GM21447 (cell line): ENCODE data around the gene ADPRM.
"Not testable (repeated sequence)": the region's sequence is repeated elsewhere in the genome, so short reads cannot be mapped to it uniquely, and the experiment has no call there.

ENCODE experiments used
- ATAC-seq: cut with Tn5 transposase; IDR thresholded peaks from one replicate; pipeline ENCODE4 v1.9.1; 2021; ENCODE audit not compliant: unreplicated experiment

The ADPRM gene

DNA sequence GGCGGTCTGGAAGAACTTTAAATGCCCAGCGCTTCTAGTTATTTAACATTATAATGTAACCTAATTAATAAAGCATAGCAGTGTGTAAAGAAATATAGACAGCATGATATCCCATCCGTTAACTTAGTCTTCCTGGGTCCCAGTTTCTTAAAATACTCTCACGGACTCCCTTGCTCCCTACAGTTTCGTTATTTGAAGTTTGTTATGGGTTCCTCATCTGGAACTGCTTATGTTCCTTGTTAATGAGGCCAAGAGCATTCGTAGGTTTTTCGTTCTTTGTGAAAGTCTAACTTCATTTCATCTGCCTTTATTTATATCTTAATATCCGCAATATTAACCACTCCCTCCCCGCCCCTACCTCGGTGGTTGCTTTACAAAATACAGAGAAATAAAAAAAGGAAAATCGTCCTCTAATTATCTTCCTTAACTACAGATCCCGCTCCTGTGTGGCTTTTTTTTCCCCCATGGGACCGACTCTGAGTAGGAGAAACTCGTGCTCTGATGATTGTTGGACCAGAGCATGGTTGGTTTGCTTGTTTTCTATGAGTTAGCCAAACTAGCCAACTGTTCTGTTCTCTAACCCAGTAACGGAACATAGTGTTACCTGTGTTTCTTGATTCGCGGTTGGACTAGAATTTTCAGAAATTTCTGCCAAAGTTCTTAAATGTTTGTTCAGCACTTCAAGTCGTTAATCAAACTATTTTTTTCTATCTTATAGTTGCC lies 863 bp downstream of the ADPRM start:
- ATAC-seq, result no peak

DNA sequence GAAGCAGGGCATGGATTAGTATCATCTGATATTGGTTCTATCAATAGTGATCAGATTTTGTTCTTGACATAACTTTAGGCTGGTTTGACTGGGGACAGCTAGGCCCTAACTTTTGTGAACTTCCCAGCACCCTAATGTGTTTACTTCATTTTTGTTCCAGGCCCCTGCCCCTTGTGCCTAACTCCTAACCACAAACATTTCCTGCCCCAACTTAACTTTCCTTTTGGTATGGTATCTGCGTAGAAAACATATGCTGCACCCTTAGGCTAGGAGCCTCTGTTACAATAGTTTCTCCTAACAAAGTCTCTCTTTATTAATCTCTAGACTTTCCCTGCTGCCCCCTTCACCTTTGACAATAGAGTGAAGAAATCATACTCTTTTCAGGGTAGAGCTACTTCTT lies 2.5 kb downstream of the ADPRM start:
- no peak for ATAC-seq

DNA sequence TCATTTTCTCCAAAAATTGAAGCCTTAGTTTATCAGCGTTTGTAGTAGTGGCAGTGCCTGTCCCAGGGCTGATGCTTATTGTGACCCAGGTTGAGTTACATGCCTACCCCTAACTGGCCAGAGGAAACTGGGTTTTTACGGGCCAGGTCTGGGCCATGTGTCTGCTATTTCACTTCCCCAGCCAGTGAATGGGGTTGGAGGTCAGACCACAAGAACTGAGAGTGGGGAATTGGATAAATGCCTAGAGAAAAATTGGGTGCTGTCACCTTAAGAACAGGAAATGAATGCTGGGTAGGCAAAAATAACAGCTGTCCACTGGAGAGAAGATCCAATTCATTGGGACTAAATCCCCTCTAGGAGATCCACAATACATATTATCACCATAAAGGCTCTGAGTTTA lies 5.2 kb downstream of the ADPRM start:
- ATAC-seq, result no peak

DNA sequence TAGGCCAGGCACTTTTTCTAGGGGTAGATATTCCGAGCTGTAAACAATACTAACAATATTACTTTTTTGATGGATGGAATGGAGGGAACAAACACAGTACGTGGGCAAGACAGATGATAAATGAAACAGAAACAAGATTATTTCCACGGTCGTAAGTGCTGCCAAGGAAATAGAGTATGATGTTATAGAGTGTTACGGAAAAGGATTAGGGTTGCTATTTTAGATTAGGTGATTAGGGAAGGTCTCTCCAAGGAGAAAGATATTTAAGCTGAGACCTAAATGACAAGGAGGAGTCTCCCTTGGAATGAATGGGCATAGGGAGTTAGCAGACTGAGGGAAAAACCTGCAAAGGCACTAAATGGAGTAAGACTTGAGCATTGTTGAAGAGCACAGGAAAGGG lies 8.3 kb downstream of the ADPRM start:
- ATAC-seq, result no peak

DNA sequence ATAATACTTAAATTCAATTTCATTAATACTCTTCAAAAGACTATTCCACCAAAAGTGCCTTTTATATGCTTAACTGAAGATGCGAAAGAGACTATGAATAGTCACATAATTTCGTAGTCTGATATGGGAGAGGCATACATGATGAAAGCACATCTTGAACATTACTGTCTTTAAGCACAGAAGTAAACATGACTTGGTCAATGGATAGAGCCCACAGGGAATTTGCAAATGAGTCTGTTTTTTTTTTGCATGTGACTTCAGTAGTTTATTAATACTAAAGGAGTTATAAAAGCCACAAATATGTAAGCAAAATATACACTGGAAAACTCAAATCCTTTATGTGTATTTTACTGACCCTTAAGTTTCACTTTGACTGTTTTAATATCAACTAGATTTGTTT lies 15.9 kb downstream of the ADPRM start:
- ATAC-seq, result no peak

DNA sequence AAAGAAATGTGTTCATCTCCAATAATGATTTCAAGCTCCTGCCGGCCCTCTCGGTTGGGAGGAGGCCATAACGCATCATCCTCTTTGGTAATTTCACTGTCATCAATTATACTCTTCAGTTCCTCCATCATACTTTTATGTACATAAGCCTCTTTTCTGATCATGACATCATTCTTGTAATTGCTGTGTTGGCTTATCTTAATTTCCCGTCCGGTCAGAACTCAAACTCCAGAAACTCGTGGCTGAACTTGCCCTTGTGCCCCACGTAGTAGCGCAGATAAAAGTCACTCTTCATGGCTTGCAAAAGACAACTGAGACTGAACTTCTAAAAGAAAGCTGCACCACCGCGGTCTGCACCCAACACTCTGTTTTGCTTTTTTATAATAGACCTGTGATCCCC lies 18.8 kb downstream of the ADPRM start:
- no peak for ATAC-seq

DNA sequence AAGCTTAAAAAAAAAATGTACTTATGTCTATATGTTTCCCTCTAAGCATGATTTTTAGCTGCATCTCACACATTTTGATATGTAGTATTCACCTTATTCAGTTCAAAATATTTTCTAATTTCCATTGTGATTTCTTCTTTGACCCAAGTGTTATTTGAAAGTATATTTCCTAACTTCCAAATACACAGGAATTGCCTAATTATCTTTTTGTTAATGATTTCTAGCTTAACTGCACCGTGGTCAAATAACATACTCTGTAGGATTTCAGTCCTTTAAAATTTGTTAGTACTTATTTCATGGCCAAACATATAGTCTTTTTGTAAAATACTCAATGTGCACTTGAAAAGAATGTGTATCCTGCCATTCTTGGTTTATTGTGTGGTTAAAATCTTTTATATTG lies 21.2 kb downstream of the ADPRM start:
- no peak for ATAC-seq

DNA sequence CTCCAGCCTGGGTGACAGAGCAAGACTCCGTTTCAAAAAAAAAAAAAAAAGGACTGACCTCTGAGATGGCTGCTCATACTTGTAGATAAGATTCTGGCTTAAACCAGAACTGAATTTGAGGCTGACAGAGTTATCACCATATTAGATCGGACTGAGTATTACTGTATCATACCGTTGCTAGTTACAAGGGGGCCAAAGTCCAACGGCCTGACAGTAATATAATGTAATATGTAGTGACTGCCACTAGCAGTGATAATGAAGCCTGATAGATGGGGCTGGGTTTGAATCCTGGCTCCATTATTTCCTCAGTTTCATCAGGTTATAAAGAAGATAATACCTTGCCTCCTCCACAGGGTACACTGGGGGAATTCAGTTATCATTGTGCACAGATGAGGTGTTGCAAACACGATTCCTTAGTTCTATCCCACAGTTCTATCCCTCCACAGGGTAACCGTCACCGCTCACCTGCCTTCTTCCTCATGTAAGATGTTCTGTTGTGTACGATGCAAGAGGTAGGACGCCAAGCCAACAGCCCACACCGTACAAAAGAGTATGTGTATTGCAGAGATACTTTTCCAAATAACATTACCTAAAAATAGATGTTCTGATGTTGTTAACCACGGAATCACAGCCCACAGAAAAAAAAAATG lies 27.3 kb downstream of the ADPRM start:
- no peak for ATAC-seq

DNA sequence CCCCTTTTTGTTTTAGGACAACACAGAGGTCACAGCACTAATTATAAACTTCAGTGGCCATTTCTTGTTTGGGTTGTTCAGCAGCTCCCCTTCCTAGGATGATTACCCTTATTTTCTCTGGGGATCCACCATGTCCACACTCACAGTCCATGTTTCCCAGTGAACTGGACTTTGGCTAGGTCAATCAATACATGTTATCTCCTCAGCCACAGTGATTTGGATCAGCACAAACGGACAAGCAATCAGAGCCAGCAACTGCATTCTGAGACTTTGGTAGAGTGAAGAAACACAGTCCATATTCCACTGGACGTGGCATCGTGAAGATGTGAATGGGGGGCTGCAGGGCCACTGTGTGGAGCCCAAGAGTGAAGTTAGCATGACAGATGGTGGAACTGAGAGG lies 27.9 kb downstream of the ADPRM start:
- ATAC-seq, result no peak

DNA sequence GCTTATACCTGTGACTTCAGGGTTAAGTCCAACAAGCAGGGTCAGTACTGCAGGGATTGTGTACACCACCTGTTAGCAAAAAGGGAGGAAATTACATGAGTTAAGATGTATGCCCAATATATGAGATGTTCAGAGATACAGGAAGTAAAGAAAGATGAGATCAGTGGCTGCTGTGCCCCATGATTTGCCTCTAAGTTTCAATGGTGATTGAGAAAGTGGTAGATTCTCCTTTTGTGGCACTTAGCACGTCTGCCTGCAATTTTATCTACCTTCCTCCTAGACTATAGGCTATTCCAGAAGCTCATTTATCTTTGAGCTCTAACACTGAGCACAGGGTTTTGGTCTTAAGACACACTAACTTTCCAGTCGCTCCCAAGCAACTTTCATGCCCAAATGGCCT lies 28.8 kb downstream of the ADPRM start:
- no peak for ATAC-seq

DNA sequence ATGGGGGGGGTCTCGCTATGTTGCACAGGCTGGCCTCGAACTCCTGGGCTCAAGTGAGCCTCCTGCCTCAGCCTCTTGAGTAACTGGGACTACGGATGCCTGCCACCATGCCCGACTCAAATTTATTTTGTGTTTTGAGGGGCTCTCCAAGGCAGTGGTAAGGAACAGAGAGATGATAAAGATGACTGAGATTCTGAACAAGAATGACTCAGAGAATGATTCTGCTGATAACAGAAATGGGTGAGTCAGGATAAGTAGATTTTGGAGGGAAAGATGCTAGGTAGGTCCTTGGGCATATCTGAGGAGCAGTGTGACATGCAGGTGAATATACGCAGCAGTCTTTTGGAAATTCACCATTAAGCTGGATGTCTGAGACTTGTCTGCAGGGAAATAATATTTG lies 29.8 kb downstream of the ADPRM start:
- no peak for ATAC-seq

DNA sequence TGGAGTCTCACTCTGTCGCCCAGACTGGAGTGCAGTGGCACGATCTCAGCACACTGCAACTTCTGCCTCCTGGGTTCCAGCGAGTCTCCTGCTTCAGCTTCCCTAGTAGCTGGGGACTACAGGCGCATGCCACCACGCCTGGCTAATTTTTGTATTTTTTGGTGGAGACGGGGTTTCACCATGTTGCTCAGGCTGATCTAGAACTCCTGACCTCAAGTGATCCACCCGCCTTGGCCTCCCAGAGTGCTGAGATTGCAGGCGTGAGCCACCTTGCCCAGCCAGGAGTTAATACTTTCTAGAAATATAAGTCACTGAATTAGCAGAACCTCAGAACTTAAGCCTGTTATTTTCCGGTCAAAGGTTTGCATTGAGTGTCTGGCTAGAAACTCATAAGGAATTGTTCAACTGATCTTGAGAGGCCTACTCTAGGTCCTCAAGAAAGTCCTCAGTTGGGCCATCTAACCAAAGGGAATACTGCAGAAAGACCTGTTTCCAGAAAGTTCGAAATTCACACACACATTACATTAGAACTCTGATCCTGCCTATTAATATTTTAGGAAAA lies 31.0 kb downstream of the ADPRM start:
- no peak for ATAC-seq

DNA sequence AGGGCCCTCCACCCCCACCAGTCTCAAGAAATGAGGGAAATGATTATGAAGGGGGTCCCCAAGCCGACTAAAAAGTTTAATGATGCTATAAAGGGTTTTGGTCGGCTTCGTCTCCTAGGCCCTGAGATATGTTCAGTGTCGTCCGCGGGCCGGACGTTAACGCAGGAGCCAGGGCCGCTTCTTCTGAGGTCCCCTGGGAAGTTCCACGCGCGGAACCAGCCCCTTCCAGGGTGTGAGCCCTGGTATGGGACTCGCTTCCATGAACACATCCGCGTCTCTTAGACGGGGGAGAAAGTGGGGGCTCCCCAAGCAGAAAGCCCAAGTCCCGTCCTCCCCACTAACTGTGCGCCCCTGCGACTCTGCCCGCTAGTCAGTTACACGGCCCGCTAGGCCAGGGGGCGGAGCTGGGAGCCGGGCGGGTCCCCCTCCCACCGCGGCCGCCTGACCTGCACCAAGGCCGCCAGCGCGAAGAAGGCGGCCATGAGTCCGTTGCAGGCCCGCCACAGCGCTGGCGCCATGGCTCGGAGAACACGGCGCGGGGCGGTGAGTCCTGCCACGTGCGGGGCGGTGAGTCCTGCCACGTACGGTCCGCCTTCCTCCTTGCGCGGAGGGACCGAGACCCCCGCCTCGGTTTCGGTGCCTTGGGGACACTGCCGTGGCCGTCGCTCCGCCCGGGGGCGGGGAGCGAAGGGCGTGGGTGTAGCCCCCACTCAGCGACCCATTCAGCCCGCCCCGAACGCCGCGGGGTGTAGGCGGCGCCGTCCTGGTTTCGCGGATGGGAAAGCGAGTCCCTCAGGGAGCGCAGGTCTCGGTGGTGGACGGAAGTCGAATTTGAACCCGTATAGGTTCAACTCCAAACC lies 32.2 kb downstream of the ADPRM start, which contains the start of gene TMEM220:
TSS of gene TMEM220 (minus strand) at position 690 of the 860 bp plus-strand sequence. CDS start at position 518, 172 bp downstream.
- ATAC-seq, result peak; percentile 69

DNA sequence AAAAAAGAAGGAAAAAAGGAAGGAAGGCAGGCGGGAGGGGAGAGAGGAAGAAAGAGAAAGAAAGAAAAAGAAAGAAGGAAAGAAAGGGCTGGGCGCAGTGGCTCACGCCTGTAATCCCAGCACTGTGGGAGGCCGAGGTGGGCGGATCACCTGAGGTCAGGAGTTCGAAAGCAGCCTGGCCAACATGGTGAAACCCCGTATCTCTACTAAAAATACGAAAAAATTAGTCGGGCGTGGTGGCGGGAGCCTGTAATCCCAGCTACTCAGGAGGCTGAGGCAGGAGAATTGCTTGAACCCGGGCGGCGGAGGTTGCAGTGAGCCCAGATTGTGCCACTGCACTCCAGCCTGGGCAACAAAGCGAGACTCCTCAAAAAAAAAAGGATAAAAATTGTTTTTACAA lies 32.9 kb downstream of the ADPRM start:
- not testable (repeated sequence) for ATAC-seq

DNA sequence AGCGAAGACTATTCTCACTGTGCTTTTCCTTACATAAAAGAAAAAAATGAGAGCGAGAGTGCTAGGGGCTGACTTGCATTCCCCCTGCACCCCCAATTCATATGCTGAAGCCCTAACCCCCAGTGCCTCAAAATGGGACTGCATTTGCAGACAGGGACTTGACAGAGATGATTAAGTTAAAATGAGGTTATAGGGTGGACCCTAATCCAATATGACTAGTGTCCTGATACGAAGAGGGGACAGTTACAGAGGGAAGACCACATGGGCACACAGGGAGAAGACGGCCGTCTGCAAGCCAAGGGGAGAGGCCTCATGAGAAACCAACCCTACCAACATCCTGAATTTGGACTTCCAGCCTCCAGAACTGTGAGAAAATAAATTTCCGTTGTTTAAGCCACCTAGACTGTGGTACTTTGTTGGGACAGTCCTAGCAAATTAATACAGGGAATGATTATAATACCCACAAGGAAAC lies 34.0 kb downstream of the ADPRM start:
- no peak for ATAC-seq

DNA sequence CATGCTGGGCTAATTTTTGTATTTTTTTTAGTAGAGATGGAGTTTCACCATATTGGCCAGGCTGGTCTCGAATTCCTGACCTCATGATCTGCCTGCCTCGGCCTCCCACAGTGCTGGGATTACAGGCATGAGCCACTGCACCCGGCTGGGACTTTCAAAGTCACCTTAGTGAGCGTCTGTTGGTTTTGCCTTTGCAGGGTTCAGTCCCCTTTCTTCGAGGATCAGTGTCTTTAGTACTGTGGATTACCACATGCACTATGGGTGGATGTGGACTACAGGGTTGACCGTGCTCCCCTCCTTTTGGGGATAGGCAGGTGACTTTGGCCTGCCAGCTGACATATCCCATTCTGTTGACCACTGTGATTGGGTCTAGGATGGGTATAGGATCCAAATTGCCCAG lies 34.7 kb downstream of the ADPRM start:
- not testable (repeated sequence) for ATAC-seq

DNA sequence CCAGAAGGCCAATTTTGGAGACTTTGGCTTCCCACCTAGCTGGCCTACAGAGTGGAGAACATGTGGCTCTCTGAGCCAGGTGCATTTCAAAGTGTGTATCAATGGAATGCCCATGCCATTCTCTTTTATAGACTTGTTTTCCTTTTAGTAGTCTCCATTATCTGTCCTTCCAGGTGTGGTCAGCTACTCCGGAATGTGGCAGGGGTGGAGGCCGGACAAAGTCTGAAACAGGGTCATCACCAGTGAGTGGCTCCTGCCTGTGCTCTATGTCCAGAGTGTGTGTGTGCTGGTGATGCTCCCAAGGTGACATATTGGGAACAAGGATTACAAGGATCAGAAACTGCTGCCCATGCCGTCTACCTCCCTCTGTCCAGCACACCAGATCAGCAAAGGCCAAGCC lies 36.3 kb downstream of the ADPRM start:
- no peak for ATAC-seq

DNA sequence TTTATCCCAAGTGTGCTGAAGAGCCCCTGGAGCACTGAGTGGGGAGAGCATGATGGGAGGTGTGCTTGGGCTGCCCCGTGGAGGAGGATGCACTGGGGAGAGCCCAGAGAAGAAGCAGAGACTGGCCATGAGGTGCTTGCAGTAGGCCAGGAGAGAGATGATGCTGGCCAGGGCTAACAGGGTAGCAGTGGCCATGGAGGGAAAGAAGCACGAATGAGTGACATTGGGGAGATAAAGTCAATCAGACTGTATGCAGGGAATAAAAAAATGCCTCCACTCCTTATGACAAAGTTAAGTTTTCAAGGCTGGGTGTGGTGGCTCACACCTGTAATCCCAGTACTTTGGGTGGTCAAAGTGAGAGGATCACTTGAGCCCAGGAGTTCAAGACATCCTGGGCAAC lies 37.9 kb downstream of the ADPRM start:
- no peak for ATAC-seq

DNA sequence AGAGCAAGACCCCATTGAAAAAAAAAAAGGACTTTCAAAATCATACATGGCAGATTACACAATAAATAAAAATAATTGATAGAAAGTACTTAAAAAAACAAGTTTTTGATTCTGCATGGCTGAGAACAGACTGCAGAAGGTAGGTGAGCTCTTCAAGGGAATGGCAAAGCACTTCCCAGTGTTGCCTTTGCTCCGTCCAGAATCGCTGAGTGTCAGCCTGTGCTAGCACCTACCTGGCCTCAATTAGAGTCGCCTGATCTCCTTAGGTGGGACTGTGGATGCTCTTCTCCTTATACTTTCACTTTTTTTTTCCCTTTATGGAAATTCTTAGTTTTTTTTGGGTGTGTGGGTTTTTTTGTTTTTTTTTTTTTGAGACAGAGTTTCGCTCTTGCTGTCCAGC lies 38.4 kb downstream of the ADPRM start:
- ATAC-seq, result no peak

DNA sequence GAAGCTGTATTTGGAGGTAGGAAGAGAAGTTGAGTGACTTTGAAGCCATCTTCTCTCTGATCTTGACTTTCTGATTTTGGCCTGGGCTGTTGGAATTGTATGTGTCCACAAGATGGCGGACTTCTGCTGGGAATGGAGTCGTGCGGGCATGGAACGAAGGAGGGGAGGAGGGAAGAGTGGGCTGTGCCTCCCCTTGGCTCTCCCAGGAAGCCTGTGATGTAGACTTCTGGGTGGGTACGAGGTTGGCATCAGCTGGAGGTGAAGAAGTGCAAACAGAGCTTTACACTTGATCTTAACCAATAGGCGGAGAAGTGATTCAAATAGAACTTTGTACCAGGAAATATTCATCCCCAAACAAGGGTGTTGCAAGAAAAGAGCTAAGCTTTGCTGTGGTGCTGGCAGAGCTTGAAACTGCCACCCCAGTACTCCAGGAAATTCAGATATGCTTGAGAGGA lies 39.8 kb downstream of the ADPRM start:
- no peak for ATAC-seq

DNA sequence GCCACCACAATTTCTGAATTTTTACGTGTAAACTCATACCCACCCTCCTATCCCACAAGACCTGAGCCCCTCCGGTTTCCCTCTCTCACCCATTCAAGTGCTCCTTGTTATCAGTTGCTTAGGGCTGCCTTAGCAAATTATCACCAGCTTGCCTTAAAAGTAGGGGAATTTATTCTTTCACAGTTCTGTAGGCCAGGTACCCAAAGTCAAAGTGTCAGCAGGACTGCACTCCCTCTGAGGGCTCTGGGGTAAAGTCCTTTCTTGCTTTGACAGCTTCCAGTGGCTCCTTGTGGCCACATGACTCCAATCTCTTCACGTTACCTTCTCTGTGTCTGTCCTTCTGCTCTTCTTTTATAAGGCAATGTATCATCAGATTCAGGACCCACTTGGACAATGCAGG lies 40.3 kb downstream of the ADPRM start:
- ATAC-seq, result no peak
